A673 (cell line): ENCODE measurements around the gene GRIPAP1.

Experiments used
- CTCF ChIP-seq: fragments of 300-800, 200-600 bp; sonication (generic); conservative IDR thresholded peaks from 2 replicates; pipeline ENCODE4 v1.5.1; 2017; ENCODE audit warnings: low read depth, mild to moderate bottlenecking, antibody characterized with exemption, low read length, moderate library complexity, mixed read lengths
- EZH2 ChIP-seq: fragments of 200-600 bp; sonication (generic); IDR thresholded peaks from 2 replicates; pipeline ENCODE4 v1.6.1; 2017; ENCODE audit warnings: borderline replicate concordance, low read depth, mild to moderate bottlenecking, mixed read lengths, antibody characterized with exemption, low read length; ENCODE audit not compliant: poor library complexity, severe bottlenecking

- TF ChIP-seq CTCF (no peak), EZH2 (no peak)
These were observed 27.5 kb downstream of the GRIPAP1 start for GRCh38 chrX:48974574-48974973.
